Activated T-helper 9 cell treated with anti-CD3 and anti-CD28 coated beads, Interleukin-2, amount 50 U/mL, for 16 hours (primary cell): ENCODE results near the gene MYO1E.

Experiments
- DNase-seq: peaks from one replicate; pipeline ENCODE4 v3.0.0-alpha.2; 2020; ENCODE audit warnings: low read depth

MYO1E gene

GRCh38 chr15:59259137-59259943, 113.3 kb downstream of the MYO1E start:
- DNase-seq = no peak

- no peak for DNase-seq
Measured at GRCh38 chr15:59258317-59258716, 114.4 kb downstream of the MYO1E start.

- DNase-seq = no peak
Measured at GRCh38 chr15:59257140-59257539, 115.5 kb downstream of the MYO1E start.

- no peak for DNase-seq
Measured at GRCh38 chr15:59256482-59256881, 116.2 kb downstream of the MYO1E start.

- no peak for DNase-seq
Measured at GRCh38 chr15:59255680-59256336, 116.9 kb downstream of the MYO1E start.

- DNase-seq = no peak
Measured at GRCh38 chr15:59252137-59252536, 120.5 kb downstream of the MYO1E start.

GRCh38 chr15:59251001-59251845, 121.4 kb downstream of the MYO1E start:
- DNase-seq = no peak

- DNase-seq = no peak
Measured at GRCh38 chr15:59250249-59250648, 122.4 kb downstream of the MYO1E start.

- DNase-seq = no peak
Measured at GRCh38 chr15:59249816-59250215, 122.9 kb downstream of the MYO1E start.

GRCh38 chr15:59247364-59247763, 125.3 kb downstream of the MYO1E start:
- peak; percentile 6 for DNase-seq

- no peak for DNase-seq
Measured at GRCh38 chr15:59245559-59245958, 127.1 kb downstream of the MYO1E start.

GRCh38 chr15:59244337-59244736, 128.3 kb downstream of the MYO1E start:
- DNase-seq = no peak

GRCh38 chr15:59243622-59244021, 129.0 kb downstream of the MYO1E start:
- DNase-seq = no peak

GRCh38 chr15:59242649-59243048, 130.0 kb downstream of the MYO1E start:
- DNase-seq = no peak

- no peak for DNase-seq
Measured at GRCh38 chr15:59240036-59240435, 132.6 kb downstream of the MYO1E start.

- no peak for DNase-seq
Measured at GRCh38 chr15:59237924-59238331, 134.7 kb downstream of the MYO1E start.

GRCh38 chr15:59237119-59237855, 135.4 kb downstream of the MYO1E start:
- DNase-seq = no peak

GRCh38 chr15:59236394-59236793, 136.3 kb downstream of the MYO1E start:
- DNase-seq = no peak

- no peak for DNase-seq
Measured at GRCh38 chr15:59232476-59232875, 140.2 kb downstream of the MYO1E start.

- no peak for DNase-seq
Measured at GRCh38 chr15:59230531-59231055, 142.1 kb downstream of the MYO1E start.

GRCh38 chr15:59229453-59229852, 143.2 kb downstream of the MYO1E start:
- DNase-seq = no peak

- no peak for DNase-seq
Measured at GRCh38 chr15:59229015-59229414, 143.7 kb downstream of the MYO1E start.
